B cell (primary cell): ENCODE results near the gene LRSAM1.

Experiments
- EZH2 ChIP-seq: IDR thresholded peaks from 2 replicates; pipeline ENCODE4 v1.6.1; 2012; ENCODE audit warnings: borderline replicate concordance, low read depth, mild to moderate bottlenecking, moderate library complexity, low read length; ENCODE audit not compliant: insufficient read depth, poor library complexity, severe bottlenecking
- TF ChIP-seq, protein P1 (sequence below): fragments of 200-600 bp; IDR thresholded peaks from one replicate; pipeline ENCODE4 v1.8.0; 2022; ENCODE audit warnings: antibody characterized with exemption, mild to moderate bottlenecking

DNA sequence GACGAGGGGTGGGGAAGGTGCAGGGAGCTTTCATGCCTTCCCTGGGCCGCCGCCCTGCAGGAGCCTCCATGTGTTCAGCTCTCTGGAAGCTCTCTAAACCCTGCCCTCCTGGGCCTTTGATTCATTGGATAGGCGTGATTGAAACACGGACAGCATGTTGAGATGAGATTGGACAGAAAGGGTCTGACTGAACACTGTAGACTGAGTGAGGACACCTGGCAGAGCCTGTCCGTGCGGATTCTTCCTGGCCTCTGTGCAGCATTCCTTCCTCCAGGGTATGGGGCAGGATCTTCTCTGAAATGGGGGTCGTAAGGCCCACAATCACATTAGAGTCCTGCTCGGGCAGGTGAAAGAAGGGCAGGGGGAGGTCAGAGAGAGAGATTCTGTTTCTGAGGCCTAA is 12.9 kb upstream of the LRSAM1 start:
- TF ChIP-seq, protein P1, sequence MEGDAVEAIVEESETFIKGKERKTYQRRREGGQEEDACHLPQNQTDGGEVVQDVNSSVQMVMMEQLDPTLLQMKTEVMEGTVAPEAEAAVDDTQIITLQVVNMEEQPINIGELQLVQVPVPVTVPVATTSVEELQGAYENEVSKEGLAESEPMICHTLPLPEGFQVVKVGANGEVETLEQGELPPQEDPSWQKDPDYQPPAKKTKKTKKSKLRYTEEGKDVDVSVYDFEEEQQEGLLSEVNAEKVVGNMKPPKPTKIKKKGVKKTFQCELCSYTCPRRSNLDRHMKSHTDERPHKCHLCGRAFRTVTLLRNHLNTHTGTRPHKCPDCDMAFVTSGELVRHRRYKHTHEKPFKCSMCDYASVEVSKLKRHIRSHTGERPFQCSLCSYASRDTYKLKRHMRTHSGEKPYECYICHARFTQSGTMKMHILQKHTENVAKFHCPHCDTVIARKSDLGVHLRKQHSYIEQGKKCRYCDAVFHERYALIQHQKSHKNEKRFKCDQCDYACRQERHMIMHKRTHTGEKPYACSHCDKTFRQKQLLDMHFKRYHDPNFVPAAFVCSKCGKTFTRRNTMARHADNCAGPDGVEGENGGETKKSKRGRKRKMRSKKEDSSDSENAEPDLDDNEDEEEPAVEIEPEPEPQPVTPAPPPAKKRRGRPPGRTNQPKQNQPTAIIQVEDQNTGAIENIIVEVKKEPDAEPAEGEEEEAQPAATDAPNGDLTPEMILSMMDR, result no peak
- TF ChIP-seq EZH2, result no peak
